Gastrocnemius medialis (tissue), 4 donors: Measurements from ENCODE around the gene PDE4C. TPM values are rescaled to one million over a fixed set of nuclear protein-coding genes. Genes with fewer than 3 reads are reported as not detected.

Experiments
- ATAC-seq, 2 donors: fragments of 150-250 bp; one replicate each; pipeline ENCODE4 v1.9.1; 2016
- DNase-seq, 2 donors: peaks; one replicate each; pipeline ENCODE4 v3.0.0-alpha.2; 2019
- H3K27ac ChIP-seq, 4 donors: fragments of 200-600 bp; sonication (generic); 1 replicate in 1 of 4; 2 replicates in 3 of 4; pipeline ENCODE4 v1.5.1; 2016 to 2018; ENCODE audit warnings: mild to moderate bottlenecking in 2 of 4, moderate library complexity in 1 of 4
- H3K27me3 ChIP-seq, 3 donors: fragments of 200-600 bp; sonication (generic) in 2 of 3; 1 replicate in 1 of 3; 2 replicates in 2 of 3; pipeline versions ENCODE4 v1.5.1 to v1.6.0; 2016 to 2019; ENCODE audit warnings: mild to moderate bottlenecking in 1 of 3, moderate library complexity in 1 of 3
- H3K36me3 ChIP-seq, 2 donors: fragments of 200-600 bp; sonication (generic) in 1 of 2; one replicate each; pipeline ENCODE4 v1.5.1; 2017 to 2018
- H3K4me1 ChIP-seq, 2 donors: fragments of 200-600 bp; sonication (generic) in 1 of 2; one replicate each; pipeline ENCODE4 v1.5.1; 2016 to 2017; ENCODE audit warnings: mild to moderate bottlenecking in 2 of 2
- H3K4me3 ChIP-seq, 4 donors: fragments of 200-600 bp; sonication (generic) in 3 of 4; 1 replicate in 1 of 4; 2 replicates in 3 of 4; pipeline ENCODE4 v1.5.1; 2016 to 2019; ENCODE audit warnings: mild to moderate bottlenecking in 2 of 4
- H3K9me3 ChIP-seq, 3 donors: fragments of 200-600 bp; sonication (generic) in 2 of 3; 1 replicate in 1 of 3; 2 replicates in 2 of 3; pipeline ENCODE4 v1.5.1; 2016 to 2019
- CTCF ChIP-seq, 5 experiments: fragments of 450-650 bp in 3 of 5; fragments of 200-600 bp in 2 of 5; sonication (generic) in 2 of 5; IDR thresholded peaks in 4 of 5; conservative IDR thresholded peaks in 1 of 5; 1 replicate in 4 of 5; 2 replicates in 1 of 5; pipeline ENCODE4 v1.5.1; 2016 to 2019; ENCODE audit warnings: antibody characterized with exemption in 5 of 5, mild to moderate bottlenecking in 3 of 5, moderate library complexity in 3 of 5
- POLR2A ChIP-seq, 2 donors: fragments of 450-650 bp; IDR thresholded peaks; one replicate each; pipeline ENCODE4 v1.6.1; 2017; ENCODE audit warnings: antibody characterized with exemption in 2 of 2, mild to moderate bottlenecking in 2 of 2, moderate library complexity in 2 of 2
- in situ Hi-C, 4 donors: fragments of 200-750 bp; cut with MboI; loops; one replicate each; pipeline versions ENCODE4 v1.15.0 to v1.8.0; 2017; ENCODE audit warnings: low sequenced_read_pairs in 4 of 4
- intact Hi-C: fragments of 100-400 bp; cut with DNase I; formaldehyde crosslinking; loops from one replicate; pipeline ENCODE4 v1.15.1; 2023; ENCODE audit warnings: low total_unique reads
- total RNA-seq, 4 donors: library from RNA; depleted of rRNA; stranded (reverse); fragments of >200 nt; gene quantifications; one replicate each; pipeline versions ENCODE4 v1.1.0 to v1.2.3, GENCODE V29; 2016

PDE4C gene
- total RNA-seq, 4 donors from 2014 or later, result 0.65 to 2.6 (median 0.76) TPM; not detected in 1

- in situ Hi-C loops, result no loop called here
- no peak overlapping the region for H3K4me3 ChIP-seq
- H3K9me3 ChIP-seq, result no peaks in the 10 kb centered on the region
- H3K27me3 ChIP-seq, result peaks cover 9 to 22% (median 14%) of the 10 kb centered on the region in 3 donors
- no peak for TF ChIP-seq CTCF (IDR thresholded peaks at IDR 0.05 in 4 of 5, conservative IDR thresholded peaks at IDR 0.05 in 1 of 5)
- no peak for TF ChIP-seq POLR2A (IDR thresholded peaks at IDR 0.05)
- no peak overlapping the region for H3K27ac ChIP-seq
- no peak for ATAC-seq
- intact Hi-C loops, result no loop called here
- peaks cover 7 to 12% of the 10 kb centered on the region in 2 donors for H3K4me1 ChIP-seq
- no peak for DNase-seq
- H3K36me3 ChIP-seq, result no peaks in the 10 kb centered on the region
These were observed 6.4 kb upstream of the PDE4C start for GRCh38 chr19:18232540-18233223.

GRCh38 chr19:18231775-18232174 is 5.5 kb upstream of the PDE4C start:
- Histone ChIP-seq H3K36me3 (no peaks in the 10 kb centered on the region), H3K4me3 (no peak overlapping the region), H3K4me1 (peaks cover 13 to 17% of the 10 kb centered on the region in 2 donors), H3K27me3 (peaks cover 9 to 22% (median 14%) of the 10 kb centered on the region in 3 donors), H3K9me3 (no peaks in the 10 kb centered on the region), H3K27ac (no peak overlapping the region)
- TF ChIP-seq POLR2A (IDR thresholded peaks at IDR 0.05), result no peak
- ATAC-seq, result no peak
- intact Hi-C loops (no loop called here), in situ Hi-C loops (no loop called here)
- no peak for DNase-seq

- no peak for ATAC-seq
- H3K4me1 ChIP-seq, result peaks cover 13 to 17% of the 10 kb centered on the region in 2 donors
- in situ Hi-C loops, result no loop called here
These were observed 4.9 kb upstream of the PDE4C start for GRCh38 chr19:18230941-18231734.

GRCh38 chr19:18229915-18230314 is 3.7 kb upstream of the PDE4C start:
- ATAC-seq (no peak), DNase-seq (no peak)
- no peak for TF ChIP-seq POLR2A (IDR thresholded peaks at IDR 0.05)
- TF ChIP-seq CTCF (IDR thresholded peaks at IDR 0.05 in 4 of 5, conservative IDR thresholded peaks at IDR 0.05 in 1 of 5), result no peak
- Histone ChIP-seq H3K9me3 (no peaks in the 10 kb centered on the region), H3K4me1 (peaks cover 13 to 21% of the 10 kb centered on the region in 2 donors), H3K27me3 (peaks cover 9 to 22% (median 14%) of the 10 kb centered on the region in 3 donors), H3K27ac (no peak overlapping the region), H3K36me3 (no peaks in the 10 kb centered on the region), H3K4me3 (no peak overlapping the region)
- in situ Hi-C loops (no loop called here), intact Hi-C loops (no loop called here)

More at GRCh38 chr19:18230941-18231734, 4.9 kb upstream of the PDE4C start:
- DNase-seq, result no peak
- no peaks in the 10 kb centered on the region for H3K9me3 ChIP-seq
- no peak overlapping the region for H3K4me3 ChIP-seq
- intact Hi-C loops, result no loop called here
- H3K27ac ChIP-seq, result no peak overlapping the region
- H3K27me3 ChIP-seq, result peaks cover 9 to 22% (median 14%) of the 10 kb centered on the region in 3 donors
- H3K36me3 ChIP-seq, result no peaks in the 10 kb centered on the region
- TF ChIP-seq POLR2A (IDR thresholded peaks at IDR 0.05) (no peak), CTCF (IDR thresholded peaks at IDR 0.05 in 4 of 5, conservative IDR thresholded peaks at IDR 0.05 in 1 of 5) (no peak)

GRCh38 chr19:18229474-18229873 is 3.2 kb upstream of the PDE4C start:
- no peaks in the 10 kb centered on the region for H3K9me3 ChIP-seq
- DNase-seq (no peak), ATAC-seq (no peak)
- no peaks in the 10 kb centered on the region for H3K36me3 ChIP-seq
- H3K4me3 ChIP-seq, result no peak overlapping the region
- peaks cover 13 to 24% of the 10 kb centered on the region in 2 donors for H3K4me1 ChIP-seq
- no peak overlapping the region for H3K27ac ChIP-seq
- TF ChIP-seq POLR2A (IDR thresholded peaks at IDR 0.05) (no peak), CTCF (IDR thresholded peaks at IDR 0.05 in 4 of 5, conservative IDR thresholded peaks at IDR 0.05 in 1 of 5) (peak in 3 of 5 experiments; percentile 23 to 44 (median 42))
- intact Hi-C loops (no loop called here), in situ Hi-C loops (no loop called here)
- peaks cover 9 to 22% (median 14%) of the 10 kb centered on the region in 3 donors for H3K27me3 ChIP-seq
